IPS-20b (cell line): ENCODE results near the gene SKAP1.
"Not testable (repeated sequence)": the region's sequence is repeated elsewhere in the genome, so short reads cannot be mapped to it uniquely, and the experiment has no call there.

Experiments used
- H3K27ac ChIP-seq: one replicate; pipeline ENCODE4 v1.5.1; 2013; ENCODE audit warnings: low read length
- H3K27me3 ChIP-seq: 2 replicates; pipeline ENCODE4 v1.6.1; 2013; ENCODE audit warnings: mild to moderate bottlenecking, low read length, inconsistent platforms; ENCODE audit not compliant: insufficient read depth
- H3K36me3 ChIP-seq: 2 replicates; pipeline ENCODE4 v1.6.1; 2013; ENCODE audit warnings: low read depth, mild to moderate bottlenecking, inconsistent platforms, low read length, moderate library complexity; ENCODE audit not compliant: insufficient read depth
- H3K4me1 ChIP-seq: 2 replicates; pipeline ENCODE4 v1.6.1; 2013; ENCODE audit warnings: mild to moderate bottlenecking, control low read depth, inconsistent platforms, low read length, moderate library complexity; ENCODE audit not compliant: insufficient read depth
- H3K4me3 ChIP-seq: 2 replicates; pipeline ENCODE4 v1.5.1; 2013; ENCODE audit warnings: mild to moderate bottlenecking, low read length, inconsistent platforms
- H3K9ac ChIP-seq: 2 replicates; pipeline ENCODE4 v1.6.1; 2013; ENCODE audit warnings: low read depth, mild to moderate bottlenecking, inconsistent platforms, low read length, moderate library complexity
- H3K9me3 ChIP-seq: 2 replicates; pipeline ENCODE4 v1.6.1; 2013; ENCODE audit warnings: mild to moderate bottlenecking, low read depth, low read length, inconsistent platforms; ENCODE audit not compliant: insufficient read depth

Gene SKAP1

GRCh38 chr17:48186317-48186716 lies 243.7 kb downstream of the SKAP1 start:
- not testable (repeated sequence) for H3K4me1 ChIP-seq, H3K27ac ChIP-seq, H3K9ac ChIP-seq, H3K9me3 ChIP-seq, H3K36me3 ChIP-seq, H3K4me3 ChIP-seq
- H3K27me3 ChIP-seq: peaks cover 13% of the 10 kb centered on the region

GRCh38 chr17:48184721-48185120 lies 245.3 kb downstream of the SKAP1 start:
- H3K27me3 ChIP-seq: peaks cover 13% of the 10 kb centered on the region
- H3K9ac ChIP-seq: no peak overlapping the region
- no peak overlapping the region for H3K4me3 ChIP-seq
- H3K27ac ChIP-seq: no peak overlapping the region
- H3K36me3 ChIP-seq: no peaks in the 10 kb centered on the region
- H3K9me3 ChIP-seq: no peaks in the 10 kb centered on the region
- no peaks in the 10 kb centered on the region for H3K4me1 ChIP-seq

- H3K4me3 ChIP-seq: no peak overlapping the region
- H3K36me3 ChIP-seq: no peaks in the 10 kb centered on the region
- no peak overlapping the region for H3K9ac ChIP-seq
- no peaks in the 10 kb centered on the region for H3K9me3 ChIP-seq
- peaks cover 9% of the 10 kb centered on the region; the same call in 1 of the 2 replicates for H3K4me1 ChIP-seq
- H3K27me3 ChIP-seq: peaks cover 13% of the 10 kb centered on the region
- no peak overlapping the region for H3K27ac ChIP-seq
Measured at GRCh38 chr17:48181653-48182052, 248.4 kb downstream of the SKAP1 start.

- Histone ChIP-seq H3K36me3 (no peaks in the 10 kb centered on the region), H3K27me3 (peaks cover 13% of the 10 kb centered on the region), H3K4me3 (no peak overlapping the region), H3K27ac (no peak overlapping the region), H3K4me1 (peaks cover 9% of the 10 kb centered on the region; the same call in 1 of the 2 replicates), H3K9ac (no peak overlapping the region), H3K9me3 (no peaks in the 10 kb centered on the region)
Measured at GRCh38 chr17:48180842-48181629, 249.0 kb downstream of the SKAP1 start.

- no peaks in the 10 kb centered on the region for H3K9me3 ChIP-seq
- H3K27me3 ChIP-seq: peaks cover 1% of the 10 kb centered on the region; the same call in 1 of the 2 replicates
- no peak overlapping the region for H3K9ac ChIP-seq
- H3K36me3 ChIP-seq: no peaks in the 10 kb centered on the region
- H3K4me3 ChIP-seq: no peak overlapping the region
- no peak overlapping the region for H3K27ac ChIP-seq
- H3K4me1 ChIP-seq: peaks cover 9% of the 10 kb centered on the region; the same call in 1 of the 2 replicates
Measured at GRCh38 chr17:48179071-48179945, 250.7 kb downstream of the SKAP1 start.

- Histone ChIP-seq H3K4me1 (peaks cover 9% of the 10 kb centered on the region; the same call in 1 of the 2 replicates), H3K9ac (no peak overlapping the region), H3K27ac (no peak overlapping the region), H3K36me3 (no peaks in the 10 kb centered on the region), H3K9me3 (no peaks in the 10 kb centered on the region), H3K27me3 (no peaks in the 10 kb centered on the region), H3K4me3 (no peak overlapping the region)
Measured at GRCh38 chr17:48178317-48178716, 251.7 kb downstream of the SKAP1 start.

GRCh38 chr17:48177816-48178215 lies 252.2 kb downstream of the SKAP1 start:
- no peak overlapping the region for H3K4me3 ChIP-seq
- H3K4me1 ChIP-seq: peaks cover 9% of the 10 kb centered on the region; the same call in 1 of the 2 replicates
- H3K9me3 ChIP-seq: no peaks in the 10 kb centered on the region
- no peaks in the 10 kb centered on the region for H3K27me3 ChIP-seq
- H3K9ac ChIP-seq: no peak overlapping the region
- no peak overlapping the region for H3K27ac ChIP-seq
- H3K36me3 ChIP-seq: no peaks in the 10 kb centered on the region

- Histone ChIP-seq H3K27ac (no peak overlapping the region), H3K36me3 (no peaks in the 10 kb centered on the region), H3K4me1 (peaks cover 9% of the 10 kb centered on the region; the same call in 1 of the 2 replicates), H3K27me3 (no peaks in the 10 kb centered on the region), H3K9ac (no peak overlapping the region), H3K9me3 (no peaks in the 10 kb centered on the region), H3K4me3 (no peak overlapping the region)
Measured at GRCh38 chr17:48176471-48176855, 253.6 kb downstream of the SKAP1 start.

GRCh38 chr17:48175692-48176470 lies 254.1 kb downstream of the SKAP1 start:
- peaks cover 9% of the 10 kb centered on the region; the same call in 1 of the 2 replicates for H3K4me1 ChIP-seq
- no peaks in the 10 kb centered on the region for H3K36me3 ChIP-seq
- H3K4me3 ChIP-seq: no peak overlapping the region
- H3K9me3 ChIP-seq: no peaks in the 10 kb centered on the region
- no peaks in the 10 kb centered on the region for H3K27me3 ChIP-seq
- H3K9ac ChIP-seq: no peak overlapping the region
- no peak overlapping the region for H3K27ac ChIP-seq

GRCh38 chr17:48174833-48175523 lies 255.0 kb downstream of the SKAP1 start:
- Histone ChIP-seq H3K27ac (no peak overlapping the region), H3K4me3 (no peak overlapping the region), H3K9me3 (no peaks in the 10 kb centered on the region), H3K4me1 (peaks cover 9% of the 10 kb centered on the region; the same call in 1 of the 2 replicates), H3K27me3 (0 out of 2 replicates have a peak, but pooled peaks cover under 1% of the 10 kb centered on the region), H3K9ac (no peak overlapping the region), H3K36me3 (no peaks in the 10 kb centered on the region)
